Upper lobe of left lung (tissue), 6 donors: ENCODE results near the gene DROSHA. TPM values are rescaled to one million over a fixed set of nuclear protein-coding genes. Genes with fewer than 3 reads are reported as not detected.

Source experiments
- ATAC-seq, 2 donors: fragments of 200-7000 bp; cut with Tn5 transposase; one replicate each; pipeline ENCODE4 v1.9.1; 2022; ENCODE audit warnings: mild to moderate bottlenecking in 2 of 2, moderate library complexity in 2 of 2; ENCODE audit not compliant: low FRiP score in 2 of 2
- DNase-seq, 2 donors: peaks; one replicate each; pipeline ENCODE4 v3.0.0-alpha.2; 2019 to 2020
- H3K27ac ChIP-seq, 4 donors: fragments of 200-600 bp; sonication (generic); one replicate each; pipeline ENCODE4 v1.5.1; 2016 to 2019
- H3K27me3 ChIP-seq, 4 donors: fragments of 200-600 bp; sonication (generic); one replicate each; pipeline ENCODE4 v1.5.1; 2017 to 2019
- H3K36me3 ChIP-seq, 4 donors: fragments of 200-600 bp; sonication (generic); one replicate each; pipeline ENCODE4 v1.5.1; 2016 to 2019
- H3K4me1 ChIP-seq, 4 donors: fragments of 200-600 bp; sonication (generic); one replicate each; pipeline ENCODE4 v1.5.1; 2018 to 2019
- H3K4me3 ChIP-seq, 4 donors: fragments of 200-600 bp; sonication (generic); one replicate each; pipeline ENCODE4 v1.5.1; 2017 to 2019; ENCODE audit warnings: mild to moderate bottlenecking in 2 of 4, moderate library complexity in 1 of 4
- H3K9me3 ChIP-seq, 4 donors: fragments of 200-600 bp; sonication (generic); one replicate each; pipeline ENCODE4 v1.5.1; 2018 to 2019
- EP300 ChIP-seq, 4 donors: sonication (generic); formaldehyde crosslinking; IDR thresholded peaks; one replicate each; pipeline ENCODE4 v1.5.1; 2017; ENCODE audit warnings: antibody characterized with exemption in 4 of 4, control low read depth in 2 of 4
- POLR2A ChIP-seq, 4 donors: fragments of 450-650 bp; IDR thresholded peaks; one replicate each; pipeline ENCODE4 v1.5.1; 2016 to 2017; ENCODE audit warnings: antibody characterized with exemption in 4 of 4, mild to moderate bottlenecking in 2 of 4
- POLR2AphosphoS5 ChIP-seq, 2 donors: sonication (generic); formaldehyde crosslinking; IDR thresholded peaks; one replicate each; pipeline ENCODE4 v1.5.1; 2017; ENCODE audit warnings: antibody characterized with exemption in 2 of 2
- WGBS, 2 donors: methylation state at CpG; one replicate each; pipeline ENCODE4 v1.1.5; 2017 to 2018; 5-methylcytosine and 5-hydroxymethylcytosine counted together
- total RNA-seq, 6 donors: library from RNA; depleted of rRNA in 4 of 6; stranded (reverse); fragments of >200 nt in 4 of 6; gene quantifications; one replicate each; pipeline versions ENCODE4 v1.1.0 to v1.2.1, GENCODE V29; 2016 to 2021
- TF ChIP-seq, protein P1 (sequence below), 6 experiments: fragments of 450-650 bp in 4 of 6; fragments of 200-600 bp in 2 of 6; sonication (generic) in 2 of 6; IDR thresholded peaks; one replicate each; pipeline ENCODE4 v1.5.1; 2016 to 2019; ENCODE audit warnings: antibody characterized with exemption in 6 of 6
- donor health status: DM: no; HTN: no; CAD: no; lungs with moderate emphysema.
- donor health status: DM: no; HTN: yes; CAD: no; lungs with severe emphysema.

The DROSHA gene
- total RNA-seq, 6 donors from 2014 or later, result 26.7 to 68.3 (median 50.9) TPM

GRCh38 chr5:31412324-31412723 is 119.6 kb downstream of the DROSHA start:
- TF ChIP-seq EP300 (IDR thresholded peaks at IDR 0.05), result no peak
- no peak overlapping the region for H3K27ac ChIP-seq
- H3K4me1 ChIP-seq, result no peaks in the 10 kb centered on the region
- no peaks in the 10 kb centered on the region for H3K9me3 ChIP-seq
- 40 to 52% methylated on average over 1 of the region's 1 CpG for WGBS, 2 donors
- no peaks in the 10 kb centered on the region for H3K27me3 ChIP-seq
- ATAC-seq (no peak), DNase-seq (no peak)
- no peak overlapping the region for H3K4me3 ChIP-seq
- peaks cover 0 to 78% (median 28%) of the 10 kb centered on the region in 4 donors for H3K36me3 ChIP-seq

DNA sequence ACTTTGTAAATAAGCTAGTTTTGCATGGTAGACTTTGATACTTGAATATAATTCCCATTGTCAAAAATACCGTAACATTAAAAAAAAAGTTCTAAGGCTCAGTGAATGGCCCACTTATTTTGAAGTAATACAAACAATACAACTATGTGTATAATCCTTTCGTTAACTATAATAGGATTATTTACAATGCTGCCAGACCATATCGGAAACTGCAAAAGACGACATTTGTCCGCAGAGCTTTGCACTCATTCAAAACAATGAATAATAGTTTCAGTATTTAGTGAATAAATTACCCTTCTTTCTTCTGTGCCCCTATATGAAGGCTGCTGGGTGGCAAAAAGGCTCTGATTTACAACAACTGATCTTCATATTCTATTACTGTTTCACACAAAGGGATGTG is 121.8 kb downstream of the DROSHA start:
- no peaks in the 10 kb centered on the region for H3K27me3 ChIP-seq
- DNase-seq (no peak), ATAC-seq (no peak)
- H3K4me3 ChIP-seq, result no peak overlapping the region
- no peaks in the 10 kb centered on the region for H3K9me3 ChIP-seq
- TF ChIP-seq, protein P1, sequence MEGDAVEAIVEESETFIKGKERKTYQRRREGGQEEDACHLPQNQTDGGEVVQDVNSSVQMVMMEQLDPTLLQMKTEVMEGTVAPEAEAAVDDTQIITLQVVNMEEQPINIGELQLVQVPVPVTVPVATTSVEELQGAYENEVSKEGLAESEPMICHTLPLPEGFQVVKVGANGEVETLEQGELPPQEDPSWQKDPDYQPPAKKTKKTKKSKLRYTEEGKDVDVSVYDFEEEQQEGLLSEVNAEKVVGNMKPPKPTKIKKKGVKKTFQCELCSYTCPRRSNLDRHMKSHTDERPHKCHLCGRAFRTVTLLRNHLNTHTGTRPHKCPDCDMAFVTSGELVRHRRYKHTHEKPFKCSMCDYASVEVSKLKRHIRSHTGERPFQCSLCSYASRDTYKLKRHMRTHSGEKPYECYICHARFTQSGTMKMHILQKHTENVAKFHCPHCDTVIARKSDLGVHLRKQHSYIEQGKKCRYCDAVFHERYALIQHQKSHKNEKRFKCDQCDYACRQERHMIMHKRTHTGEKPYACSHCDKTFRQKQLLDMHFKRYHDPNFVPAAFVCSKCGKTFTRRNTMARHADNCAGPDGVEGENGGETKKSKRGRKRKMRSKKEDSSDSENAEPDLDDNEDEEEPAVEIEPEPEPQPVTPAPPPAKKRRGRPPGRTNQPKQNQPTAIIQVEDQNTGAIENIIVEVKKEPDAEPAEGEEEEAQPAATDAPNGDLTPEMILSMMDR (IDR thresholded peaks at IDR 0.05), result no peak
- TF ChIP-seq POLR2AphosphoS5 (IDR thresholded peaks at IDR 0.05), result no peak
- TF ChIP-seq EP300 (IDR thresholded peaks at IDR 0.05), result no peak
- no peak for TF ChIP-seq POLR2A (IDR thresholded peaks at IDR 0.05)
- H3K36me3 ChIP-seq, result peaks cover 6 to 76% (median 27%) of the 10 kb centered on the region in 4 donors
- WGBS, 2 donors, result 97 to 99% methylated on average over 5 of the region's 5 CpGs
- H3K4me1 ChIP-seq, result no peaks in the 10 kb centered on the region
- no peak overlapping the region for H3K27ac ChIP-seq

- no peak overlapping the region for H3K4me3 ChIP-seq
- H3K9me3 ChIP-seq, result no peaks in the 10 kb centered on the region
- ATAC-seq, result no peak
- no peak for DNase-seq
- H3K27me3 ChIP-seq, result no peaks in the 10 kb centered on the region
- no peaks in the 10 kb centered on the region for H3K4me1 ChIP-seq
- no peak overlapping the region for H3K27ac ChIP-seq
- H3K36me3 ChIP-seq, result peaks cover 6 to 82% (median 30%) of the 10 kb centered on the region in 4 donors
- TF ChIP-seq POLR2AphosphoS5 (IDR thresholded peaks at IDR 0.05) (no peak), EP300 (IDR thresholded peaks at IDR 0.05) (no peak), POLR2A (IDR thresholded peaks at IDR 0.05) (no peak)
- TF ChIP-seq, protein P1 (IDR thresholded peaks at IDR 0.05), result no peak
Observed at GRCh38 chr5:31408814-31409213, 123.1 kb downstream of the DROSHA start.

- no peak overlapping the region for H3K27ac ChIP-seq
- peaks cover 6 to 77% (median 29%) of the 10 kb centered on the region in 4 donors for H3K36me3 ChIP-seq
- H3K4me1 ChIP-seq, result no peaks in the 10 kb centered on the region
- H3K9me3 ChIP-seq, result no peaks in the 10 kb centered on the region
- H3K4me3 ChIP-seq, result no peak overlapping the region
- H3K27me3 ChIP-seq, result no peaks in the 10 kb centered on the region
- ATAC-seq, result no peak
- whole genome bisulfite sequencing, 2 donors, result 87% methylated on average over 4 of the region's 4 CpGs
- no peak for TF ChIP-seq POLR2A (IDR thresholded peaks at IDR 0.05)
- TF ChIP-seq POLR2AphosphoS5 (IDR thresholded peaks at IDR 0.05), result no peak
- TF ChIP-seq, protein P1 (IDR thresholded peaks at IDR 0.05), result no peak
- DNase-seq, result no peak
Observed at GRCh38 chr5:31407921-31408693, 123.8 kb downstream of the DROSHA start.

DNA sequence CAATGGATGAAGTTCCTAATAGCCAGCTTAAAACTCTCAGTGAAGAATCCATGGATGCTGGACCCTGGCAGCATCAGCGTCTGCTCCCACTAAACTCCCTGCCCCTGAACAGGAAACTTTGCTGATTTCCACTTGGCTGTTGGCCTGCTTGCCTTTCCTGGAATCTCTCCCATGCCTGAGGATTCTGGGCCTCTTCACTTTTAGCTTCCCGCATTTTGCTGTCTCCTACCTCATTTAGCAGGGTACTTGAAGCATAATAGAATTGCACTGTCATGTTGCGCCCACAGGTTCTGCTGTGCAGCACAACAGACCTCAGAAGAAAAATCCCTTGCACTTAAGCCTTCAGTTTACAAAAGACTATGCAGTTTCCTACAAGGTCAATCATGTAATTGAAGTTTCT is 127.6 kb downstream of the DROSHA start:
- peaks cover 6 to 79% (median 28%) of the 10 kb centered on the region in 4 donors for H3K36me3 ChIP-seq
- H3K27ac ChIP-seq, result no peak overlapping the region
- H3K4me3 ChIP-seq, result no peak overlapping the region
- no peaks in the 10 kb centered on the region for H3K9me3 ChIP-seq
- no peak for DNase-seq
- 91 to 96% methylated on average over 3 of the region's 3 CpGs for WGBS, 2 donors
- H3K27me3 ChIP-seq, result no peaks in the 10 kb centered on the region
- H3K4me1 ChIP-seq, result no peaks in the 10 kb centered on the region
- TF ChIP-seq POLR2AphosphoS5 (IDR thresholded peaks at IDR 0.05) (no peak), POLR2A (IDR thresholded peaks at IDR 0.05) (no peak), EP300 (IDR thresholded peaks at IDR 0.05) (no peak)
- no peak for ATAC-seq

DNA sequence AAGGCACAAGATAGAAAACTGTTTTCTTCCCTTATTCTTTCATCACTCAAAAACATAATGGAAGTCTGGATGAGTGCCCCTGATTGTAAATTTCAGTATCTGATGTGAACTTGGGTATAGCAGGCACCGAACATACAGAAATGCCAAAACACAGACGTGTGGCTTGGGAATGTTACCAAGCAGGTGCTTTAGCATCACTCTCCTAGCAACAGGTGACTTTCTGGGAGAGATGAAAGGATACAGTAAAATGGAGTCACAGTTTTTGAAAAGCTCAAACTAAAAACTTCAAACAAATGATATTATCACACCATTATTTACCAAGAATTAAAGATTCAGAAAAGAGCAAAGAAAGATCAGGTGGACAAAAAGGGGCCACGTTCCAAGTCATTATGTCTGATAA is 130.2 kb downstream of the DROSHA start:
- peaks cover 0 to 3% (median 0%) of the 10 kb centered on the region in 4 donors for H3K4me1 ChIP-seq
- H3K27me3 ChIP-seq, result no peaks in the 10 kb centered on the region
- ATAC-seq (no peak), DNase-seq (no peak)
- WGBS, 2 donors, result 78 to 90% methylated on average over 3 of the region's 3 CpGs
- H3K36me3 ChIP-seq, result peaks cover 3 to 59% (median 18%) of the 10 kb centered on the region in 4 donors
- no peak overlapping the region for H3K27ac ChIP-seq
- no peak overlapping the region for H3K4me3 ChIP-seq
- no peaks in the 10 kb centered on the region for H3K9me3 ChIP-seq
- no peak for TF ChIP-seq POLR2AphosphoS5 (IDR thresholded peaks at IDR 0.05)
- TF ChIP-seq, protein P1 (IDR thresholded peaks at IDR 0.05), result no peak
- no peak for TF ChIP-seq EP300 (IDR thresholded peaks at IDR 0.05)
- no peak for TF ChIP-seq POLR2A (IDR thresholded peaks at IDR 0.05)
